GM12865 (cell line): ENCODE measurements around the gene TBXAS1.

ENCODE experiments used
- DNase-seq: peaks from one replicate; pipeline ENCODE4 v3.0.0; 2010; ENCODE audit warnings: low read depth
- H3K4me3 ChIP-seq: 2 replicates; pipeline ENCODE4 v1.5.1; 2011; ENCODE audit warnings: mild to moderate bottlenecking, low read depth, low read length, control low read depth
- CTCF ChIP-seq: IDR thresholded peaks from 2 replicates; pipeline ENCODE4 v1.5.1; 2011; ENCODE audit warnings: low read length, control low read depth, low read depth, inconsistent platforms; ENCODE audit not compliant: insufficient read depth; ENCODE audit errors: missing control alignments

The TBXAS1 gene

GRCh38 chr7:139958599-139959284, 129.7 kb downstream of the TBXAS1 start:
- DNase-seq: no peak
- no peak for TF ChIP-seq CTCF
- H3K4me3 ChIP-seq: no peak overlapping the region

DNA sequence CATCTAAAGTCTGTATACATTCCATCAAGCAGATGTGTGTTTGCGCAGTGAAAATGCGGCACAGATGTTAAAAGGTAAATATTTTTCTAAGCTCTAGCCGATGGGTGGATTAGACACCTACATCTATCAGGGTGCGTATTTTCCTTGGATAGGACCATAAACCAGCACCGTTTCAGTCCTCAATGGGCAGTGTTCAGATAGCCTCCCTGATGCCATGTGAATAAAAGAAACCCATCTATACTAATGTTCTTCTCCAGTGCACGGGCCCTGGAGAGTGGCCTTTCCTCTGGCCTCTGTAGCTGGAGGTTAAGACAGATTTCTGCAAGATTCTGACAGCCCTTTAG, 130.2 kb downstream of the TBXAS1 start:
- no peak for TF ChIP-seq CTCF
- no peak for DNase-seq
- no peak overlapping the region for H3K4me3 ChIP-seq

GRCh38 chr7:139959718-139960117, 130.7 kb downstream of the TBXAS1 start:
- no peak for DNase-seq
- no peak for TF ChIP-seq CTCF
- H3K4me3 ChIP-seq: no peak overlapping the region

- H3K4me3 ChIP-seq: no peak overlapping the region
- TF ChIP-seq CTCF: no peak
- no peak for DNase-seq
Observed at GRCh38 chr7:139960157-139960556, 131.1 kb downstream of the TBXAS1 start.

DNA sequence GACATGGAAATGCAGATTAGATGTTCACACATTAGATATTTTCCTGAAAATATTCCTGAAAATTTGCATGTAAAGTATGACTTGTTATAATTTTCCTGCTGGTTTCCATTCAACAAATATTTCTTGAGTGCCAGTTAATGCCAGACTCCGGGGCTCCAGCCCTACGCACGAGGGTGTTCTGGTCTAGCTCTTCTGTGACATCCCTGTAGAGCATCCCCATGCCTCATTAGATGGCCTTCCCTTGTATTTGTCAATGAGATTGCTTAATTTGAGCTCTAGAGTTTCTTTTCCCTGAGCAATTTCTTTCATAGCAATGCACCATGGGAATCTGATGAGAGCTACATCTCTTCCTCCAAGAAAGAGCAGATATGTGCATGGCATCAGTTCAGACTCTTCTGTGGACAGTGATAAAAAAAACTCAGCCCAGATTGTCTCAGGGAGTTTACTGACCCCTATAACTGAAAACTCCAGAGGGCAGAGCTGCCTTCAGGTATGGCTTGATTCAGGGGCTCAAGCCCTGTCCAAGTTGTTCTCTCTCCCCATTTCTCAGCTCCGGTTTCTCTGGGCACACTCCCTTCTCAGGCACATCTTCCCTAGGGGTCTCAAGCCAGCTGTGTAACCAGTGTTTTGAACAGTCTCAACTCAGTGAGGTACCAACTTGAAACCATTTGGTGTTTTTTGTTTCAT, 137.0 kb downstream of the TBXAS1 start:
- TF ChIP-seq CTCF: no peak
- H3K4me3 ChIP-seq: no peak overlapping the region
- DNase-seq: no peak

GRCh38 chr7:139966949-139967348, 137.9 kb downstream of the TBXAS1 start:
- no peak overlapping the region for H3K4me3 ChIP-seq
- no peak for DNase-seq
- TF ChIP-seq CTCF: no peak

DNA sequence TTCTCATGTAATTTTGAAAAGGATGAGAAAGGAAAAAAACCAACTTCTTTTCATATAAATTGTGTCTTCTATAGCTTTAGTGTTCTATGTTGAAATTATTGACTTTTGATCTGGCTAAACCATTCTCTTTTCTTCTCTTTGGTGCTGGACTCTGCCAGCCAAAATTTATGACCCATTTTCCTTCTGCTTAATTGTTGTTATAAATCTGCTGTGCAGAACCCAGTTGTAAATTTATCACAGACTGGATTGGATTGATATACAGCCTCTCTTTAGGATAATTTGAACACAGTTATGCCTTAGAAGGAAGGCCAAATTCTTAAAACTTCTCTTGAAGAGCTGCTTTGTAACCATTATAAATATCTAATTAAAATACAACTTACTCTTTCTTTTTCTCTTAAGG, 139.9 kb downstream of the TBXAS1 start:
- DNase-seq: no peak
- no peak for TF ChIP-seq CTCF

More for the DNA sequence above, 139.9 kb downstream of the TBXAS1 start:
- H3K4me3 ChIP-seq: no peak overlapping the region
